ENCODE measurements around the gene CADPS2.

- no peak for TF ChIP-seq CTCF (IDR thresholded peaks at IDR 0.05)
- TF ChIP-seq POLR2AphosphoS5 (IDR thresholded peaks at IDR 0.05): no peak
These were observed 456.3 kb downstream of the CADPS2 start for GRCh38 chr7:122429926-122430325.
